Breast epithelium (tissue), 3 donors: ENCODE data around the gene ADCYAP1R1.

Experiments used
- CTCF ChIP-seq, 3 donors: fragments of 450-650 bp; IDR thresholded peaks; one replicate each; pipeline ENCODE4 v1.5.1; 2016 to 2017; ENCODE audit warnings: antibody characterized with exemption in 3 of 3, mild to moderate bottlenecking in 3 of 3, moderate library complexity in 3 of 3
- POLR2AphosphoS5 ChIP-seq, 3 donors: sonication (generic); formaldehyde crosslinking; IDR thresholded peaks; one replicate each; pipeline ENCODE4 v1.6.1; 2017; ENCODE audit warnings: antibody characterized with exemption in 3 of 3

GRCh38 chr7:31049005-31049765, 2.9 kb upstream of the ADCYAP1R1 start:
- no peak for TF ChIP-seq CTCF (IDR thresholded peaks at IDR 0.05)
- TF ChIP-seq POLR2AphosphoS5 (IDR thresholded peaks at IDR 0.05): no peak
